HepG2 (cell line): ENCODE measurements around the gene VRK3. TPM values are rescaled to one million over a fixed set of nuclear protein-coding genes. Genes with fewer than 3 reads are reported as not detected.
A peak's percentile ranks its signal among the peaks of the same experiment; 100 is the strongest.

Source experiments
- ATAC-seq: fragments of 200-7000 bp; cut with Tn5 transposase; 3 replicates; pipeline ENCODE4 v1.9.1; 2020; ENCODE audit warnings: mild to moderate bottlenecking, moderate library complexity
- BruUV-seq: library from RNA; stranded (reverse); fragments of 400-500 nt; replicated peaks from 2 replicates; lab custom pipeline; 2021; lab: Mats Ljungman, UMichigan
- CTCF ChIA-PET: fragments of 300-600 bp; formaldehyde crosslinking; extraction: SDS; loops from one replicate; lab custom pipeline; 2021; ENCODE audit warnings: low total read pairs, inconsistent platforms, low intra/inter-chr PET ratio; lab: Yijun Ruan, JAX
- POLR2A ChIA-PET: fragments of 350-600 bp; sonication (Branson Sonifier 250); formaldehyde crosslinking; loops from one replicate; lab custom pipeline; 2020; ENCODE audit warnings: antibody characterized with exemption, inconsistent platforms; lab: Yijun Ruan, JAX
- DNase-seq: peaks from one replicate; pipeline ENCODE4 v3.0.0-alpha.2; 2015; ENCODE audit warnings: low spot score
- FAIRE-seq: peaks from 3 replicates; lab custom pipeline; 2011; peaks lifted over from hg19 to GRCh38; lab: Jason Lieb, UNC
- H2AFZ ChIP-seq: one replicate; pipeline ENCODE4 v1.6.1; 2011; ENCODE audit warnings: low read length, inconsistent platforms
- H3K27ac ChIP-seq: fragments of 300-600 bp; 3 replicates; pipeline ENCODE4 v1.8.0; 2011; ENCODE audit warnings: mixed run types, mild to moderate bottlenecking, mixed read lengths, low read length, inconsistent platforms; ENCODE audit not compliant: insufficient read depth; ENCODE audit errors: extremely low read length
- H3K27me3 ChIP-seq, 2 experiments: fragments of 200-600 bp in 1 of 2; 2 replicates in 1 of 2; 3 replicates in 1 of 2; pipeline versions ENCODE4 v1.6.0 to v1.8.0; 2011; ENCODE audit warnings: low read length in 2 of 2, mild to moderate bottlenecking in 2 of 2, moderate library complexity in 2 of 2, inconsistent platforms in 1 of 2; ENCODE audit not compliant: insufficient read depth in 2 of 2, control insufficient read depth in 1 of 2
- H3K36me3 ChIP-seq, 2 experiments: fragments of 200-600 bp in 1 of 2; replicated peaks in 1 of 2; 2 replicates in 1 of 2; 3 replicates in 1 of 2; pipeline versions ENCODE4 v1.5.1 to v1.8.0; 2011; ENCODE audit warnings: low read length in 2 of 2, inconsistent platforms in 1 of 2; ENCODE audit not compliant: insufficient read depth in 2 of 2, control insufficient read depth in 1 of 2
- H3K4me1 ChIP-seq: 2 replicates; pipeline ENCODE4 v1.5.1; 2012; ENCODE audit warnings: low read length, inconsistent platforms; ENCODE audit not compliant: insufficient read depth
- H3K4me2 ChIP-seq: 2 replicates; pipeline ENCODE4 v1.6.0; 2011; ENCODE audit warnings: low read depth, low read length, inconsistent platforms
- H3K4me3 ChIP-seq, 3 experiments: fragments of 200-600 bp in 1 of 3; sonication (generic), shearing (Covaris generic) in 1 of 3; replicated peaks in 1 of 3; 2 replicates each; pipeline ENCODE4 v1.5.1; 2011 to 2016; ENCODE audit warnings: low read length in 3 of 3, inconsistent platforms in 2 of 3, low read depth in 2 of 3, mild to moderate bottlenecking in 2 of 3, control low read depth in 1 of 3, mixed read lengths in 1 of 3; ENCODE audit not compliant: insufficient read depth in 1 of 3
- H3K79me2 ChIP-seq: one replicate; pipeline ENCODE4 v1.6.1; 2011; ENCODE audit warnings: low read length, inconsistent platforms; ENCODE audit not compliant: insufficient read depth
- H3K9ac ChIP-seq: 2 replicates; pipeline ENCODE4 v1.6.0; 2011; ENCODE audit warnings: mild to moderate bottlenecking, low read depth, low read length, inconsistent platforms; ENCODE audit not compliant: insufficient read depth
- H3K9me3 ChIP-seq: 2 replicates; pipeline ENCODE4 v1.5.1; 2012; ENCODE audit warnings: mild to moderate bottlenecking, low read length
- H4K20me1 ChIP-seq: 2 replicates; pipeline ENCODE4 v1.6.0; 2011; ENCODE audit warnings: inconsistent platforms, mild to moderate bottlenecking, low read length, moderate library complexity; ENCODE audit not compliant: insufficient read depth
- HHEX ChIP-seq: IDR thresholded peaks from 2 replicates; pipeline ENCODE4 v1.6.1; 2016; ENCODE audit warnings: control low read depth
- RAD21 ChIP-seq: fragments of 450-650 bp; formaldehyde crosslinking; IDR thresholded peaks from 2 replicates; pipeline ENCODE4 v1.5.0; 2020; ENCODE audit warnings: mild to moderate bottlenecking
- SP140L ChIP-seq: sonication (generic); formaldehyde crosslinking; IDR thresholded peaks from 2 replicates; pipeline ENCODE4 v1.4.0; 2020; ENCODE audit warnings: missing genetic modification reagents, borderline replicate concordance
- ZNF329 ChIP-seq: sonication (generic); formaldehyde crosslinking; IDR thresholded peaks from 2 replicates; pipeline ENCODE4 v1.9.0; 2021; ENCODE audit warnings: low read depth, mild to moderate bottlenecking, missing genetic modification reagents
- WGBS: methylation state at CpG from one replicate; pipeline ENCODE4 v1.1.6; 2017; ENCODE audit warnings: low lambda C conversion rate; 5-methylcytosine and 5-hydroxymethylcytosine counted together
- in situ Hi-C: cut with HindIII; loops from 2 replicates; pipeline ENCODE4 v1.10.0; 2017; ENCODE audit warnings: low pct_unique_long_range_greater_than_20kb; ENCODE audit not compliant: extremely low pct_ligation_motif_present
- intact Hi-C: fragments of 100-400 bp; cut with micrococcal nuclease; formaldehyde crosslinking; loops from one replicate; pipeline ENCODE4 v1.10.0; 2022; ENCODE audit not compliant: unreplicated experiment
- polyA plus RNA-seq, 8 experiments: library from polyadenylated mRNA; depleted of rRNA in 3 of 8; stranded (reverse) in 7 of 8; unstranded in 1 of 8; fragments of >200 nt; fragmentation: Illumina TruSeq in 4 of 8; extraction: Trizol in 4 of 8; gene quantifications; 2 replicates each; pipeline versions ENCODE4 v1.2.1 to v1.2.3, GENCODE V29; 2011 to 2016; ENCODE audit warnings: low read depth in 4 of 8, missing spikeins in 1 of 8, mixed read lengths in 1 of 8; ENCODE audit not compliant: insufficient read depth in 1 of 8
- total RNA-seq, 5 experiments: library from RNA; depleted of rRNA; stranded (reverse); fragments of >200 nt; fragmentation: Illumina TruSeq; extraction: Trizol; gene quantifications; 2 replicates each; pipeline ENCODE4 v1.2.3, GENCODE V29; 2016; ENCODE audit warnings: low read depth in 1 of 5
- TF ChIP-seq, protein P1 (sequence below), 2 experiments: sonication (generic) in 1 of 2; formaldehyde crosslinking in 1 of 2; IDR thresholded peaks; 2 replicates each; pipeline versions ENCODE4 v1.6.1 to v1.9.0; 2014 to 2022; ENCODE audit warnings: antibody characterized with exemption in 1 of 2, borderline replicate concordance in 1 of 2, inconsistent platforms in 1 of 2, low read depth in 1 of 2, missing genetic modification reagents in 1 of 2

The VRK3 gene
- total and polyA plus RNA-seq, 2 of the 13 experiments (the other 11 are each of a cell fraction or from before 2014, with no cell fraction given) = 23.8 to 28.3 TPM

DNA sequence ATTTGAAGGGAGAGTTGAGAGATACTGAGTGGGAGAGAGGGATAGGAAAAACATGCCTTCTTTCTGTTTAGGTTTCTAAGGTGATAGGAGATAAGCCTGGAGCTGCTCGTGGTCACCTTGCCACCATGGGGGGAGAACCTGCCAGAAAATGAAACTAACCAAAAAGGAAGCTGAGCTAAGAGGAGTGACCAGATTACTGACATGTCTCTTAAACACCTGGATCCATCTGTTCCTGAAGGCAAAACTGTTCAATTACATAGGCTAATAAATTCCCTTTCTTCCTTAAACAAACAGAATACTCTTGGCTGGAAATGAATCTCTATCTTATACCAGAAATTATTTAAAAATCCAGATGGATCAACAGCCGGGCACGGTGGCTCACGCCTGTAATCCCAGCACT, 27.9 kb upstream of the VRK3 start:
- no peak for ATAC-seq
- intact Hi-C loops = no loop called here
- Histone ChIP-seq H3K27ac (no peak overlapping the region), H3K79me2 (no peaks in the 10 kb centered on the region), H2AFZ (no peak overlapping the region), H3K4me3 (no peak overlapping the region), H3K9ac (no peak overlapping the region), H3K4me1 (no peaks in the 10 kb centered on the region; the same call in 1 of the 2 replicates), H3K36me3 (no peaks in the 10 kb centered on the region; a peak in 2 of 5 replicates), H3K9me3 (no peaks in the 10 kb centered on the region), H3K27me3 (no peaks in the 10 kb centered on the region; a peak in 1 of 5 replicates), H3K4me2 (no peak overlapping the region), H4K20me1 (no peaks in the 10 kb centered on the region)
- ChIA-PET POLR2A (no interaction called here), CTCF (no interaction called here)
- in situ Hi-C loops = no loop called here
- DNase-seq = no peak
- no TSS peak for BruUV-seq
- peak; percentile 95 for TF ChIP-seq ZNF329 (CRISPR knock-in tag)
- no peak for TF ChIP-seq SP140L (CRISPR knock-in tag)
- 65% methylated on average over 4 of the region's 4 CpGs for WGBS
- FAIRE-seq = no peak

DNA sequence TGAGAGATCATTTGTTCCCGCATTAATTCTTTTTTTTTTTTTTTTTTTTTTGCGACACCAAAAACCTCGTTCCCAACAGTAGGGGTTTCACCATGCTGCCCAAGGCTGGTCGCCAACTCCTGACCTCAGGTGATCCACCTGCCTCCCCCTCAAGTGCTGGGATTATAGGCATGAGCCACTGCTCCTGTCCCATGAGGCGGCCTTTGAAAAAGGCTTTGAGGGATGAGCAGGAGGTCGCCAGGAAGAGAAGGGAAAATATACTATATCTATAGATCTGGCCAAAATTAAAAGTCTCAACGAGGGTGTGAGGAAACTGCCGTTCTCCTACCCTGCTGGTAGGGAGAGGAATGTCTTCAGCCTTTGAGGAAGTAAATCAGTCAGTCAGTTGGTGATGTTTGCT, 26.8 kb upstream of the VRK3 start:
- no peak overlapping the region for H3K9ac ChIP-seq
- no peaks in the 10 kb centered on the region; the same call in 1 of the 2 replicates for H3K4me1 ChIP-seq
- H2AFZ ChIP-seq = no peak overlapping the region
- intact Hi-C loops = no loop called here
- BruUV-seq = no TSS peak
- no peaks in the 10 kb centered on the region for H3K9me3 ChIP-seq
- H3K27ac ChIP-seq = no peak overlapping the region
- DNase-seq (no peak), ATAC-seq (no peak), FAIRE-seq (no peak)
- no peaks in the 10 kb centered on the region for H4K20me1 ChIP-seq
- no peak overlapping the region for H3K4me2 ChIP-seq
- H3K36me3 ChIP-seq = peaks cover 0 to 2% of the 10 kb centered on the region in 2 experiments; a peak in 4 of 5 replicates
- no peak overlapping the region for H3K4me3 ChIP-seq
- H3K27me3 ChIP-seq = no peaks in the 10 kb centered on the region; a peak in 1 of 5 replicates
- WGBS = 74% methylated on average over 8 of the region's 8 CpGs
- POLR2A ChIA-PET = no interaction called here
- no peaks in the 10 kb centered on the region for H3K79me2 ChIP-seq
- in situ Hi-C loops = no loop called here
- CTCF ChIA-PET = no interaction called here
- TF ChIP-seq HHEX (CRISPR knock-in tag) (no peak), RAD21 (CRISPR knock-in tag) (no peak)
- TF ChIP-seq, protein P1, sequence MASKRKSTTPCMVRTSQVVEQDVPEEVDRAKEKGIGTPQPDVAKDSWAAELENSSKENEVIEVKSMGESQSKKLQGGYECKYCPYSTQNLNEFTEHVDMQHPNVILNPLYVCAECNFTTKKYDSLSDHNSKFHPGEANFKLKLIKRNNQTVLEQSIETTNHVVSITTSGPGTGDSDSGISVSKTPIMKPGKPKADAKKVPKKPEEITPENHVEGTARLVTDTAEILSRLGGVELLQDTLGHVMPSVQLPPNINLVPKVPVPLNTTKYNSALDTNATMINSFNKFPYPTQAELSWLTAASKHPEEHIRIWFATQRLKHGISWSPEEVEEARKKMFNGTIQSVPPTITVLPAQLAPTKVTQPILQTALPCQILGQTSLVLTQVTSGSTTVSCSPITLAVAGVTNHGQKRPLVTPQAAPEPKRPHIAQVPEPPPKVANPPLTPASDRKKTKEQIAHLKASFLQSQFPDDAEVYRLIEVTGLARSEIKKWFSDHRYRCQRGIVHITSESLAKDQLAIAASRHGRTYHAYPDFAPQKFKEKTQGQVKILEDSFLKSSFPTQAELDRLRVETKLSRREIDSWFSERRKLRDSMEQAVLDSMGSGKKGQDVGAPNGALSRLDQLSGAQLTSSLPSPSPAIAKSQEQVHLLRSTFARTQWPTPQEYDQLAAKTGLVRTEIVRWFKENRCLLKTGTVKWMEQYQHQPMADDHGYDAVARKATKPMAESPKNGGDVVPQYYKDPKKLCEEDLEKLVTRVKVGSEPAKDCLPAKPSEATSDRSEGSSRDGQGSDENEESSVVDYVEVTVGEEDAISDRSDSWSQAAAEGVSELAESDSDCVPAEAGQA (IDR thresholded peaks at IDR 0.05; ENCODE audit: low read depth) = no peak
- TF ChIP-seq, protein P1 (CRISPR knock-in tag; IDR thresholded peaks at IDR 0.05; ENCODE audit: borderline replicate concordance) = no peak
